Cardiac septum (tissue), 1 donor: ENCODE results near the gene NUP133. TPM values are rescaled to one million over a fixed set of nuclear protein-coding genes. Genes with fewer than 3 reads are reported as not detected.
"Not testable (repeated sequence)": the region's sequence is repeated elsewhere in the genome, so short reads cannot be mapped to it uniquely, and the experiment has no call there.

Experiments used
- DNase-seq: peaks from one replicate; pipeline ENCODE4 v3.0.0-alpha.2; 2020; ENCODE audit warnings: low spot score
- intact Hi-C: fragments of 100-400 bp; cut with DNase I; formaldehyde crosslinking; loops from one replicate; pipeline ENCODE4 v1.14.0; 2022
- total RNA-seq: library from RNA; stranded (reverse); fragmentation: NEBNext Ultra II Directional; extraction: Animal tissue kit (Norgen Biotek cat#: 25700); gene quantifications from one replicate; pipeline ENCODE4 v1.2.1, GENCODE V29; 2021
- donor health status: DM: no; HTN: no; CAD: no.

NUP133 gene
- total RNA-seq, 1 donor from 2014 or later = 24.5 TPM

DNA sequence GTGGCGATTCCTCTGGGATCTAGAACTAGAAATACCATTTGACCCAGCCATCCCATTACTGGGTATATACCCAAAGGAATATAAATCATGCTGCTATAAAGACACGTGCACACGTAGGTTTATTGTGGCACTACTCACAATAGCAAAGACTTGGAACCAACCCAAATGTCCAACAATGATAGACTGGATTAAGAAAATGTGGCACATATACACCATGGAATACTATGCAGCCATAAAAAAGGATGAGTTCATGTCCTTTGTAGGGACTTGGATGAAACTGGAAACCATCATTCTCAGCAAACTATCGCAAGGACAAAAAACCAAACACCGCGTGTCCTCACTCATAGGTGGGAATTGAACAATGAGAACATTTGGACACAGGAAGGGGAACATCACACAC is 3.5 kb upstream of the NUP133 start:
- intact Hi-C loops, DNase-seq: not testable (repeated sequence)

DNA sequence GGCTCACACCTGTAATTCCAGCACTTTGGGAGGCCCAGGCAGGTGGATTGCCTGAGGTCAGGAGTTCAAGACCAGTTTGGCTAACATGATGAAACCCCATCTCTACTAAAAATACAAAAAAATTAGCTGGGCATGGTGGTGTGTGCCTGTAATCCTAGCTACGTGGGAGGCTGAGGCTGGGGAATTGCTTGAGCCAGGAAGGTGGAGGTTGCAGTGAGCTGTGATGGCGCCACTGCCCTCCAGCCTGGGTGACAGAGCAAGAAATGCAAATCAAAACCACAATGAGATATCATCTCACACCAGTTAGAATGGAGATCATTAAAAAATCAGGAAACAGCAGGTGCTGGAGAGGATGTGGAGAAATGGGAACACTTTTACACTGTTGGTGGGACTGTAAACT is 3.1 kb upstream of the NUP133 start:
- intact Hi-C loops, DNase-seq: not testable (repeated sequence)

DNA sequence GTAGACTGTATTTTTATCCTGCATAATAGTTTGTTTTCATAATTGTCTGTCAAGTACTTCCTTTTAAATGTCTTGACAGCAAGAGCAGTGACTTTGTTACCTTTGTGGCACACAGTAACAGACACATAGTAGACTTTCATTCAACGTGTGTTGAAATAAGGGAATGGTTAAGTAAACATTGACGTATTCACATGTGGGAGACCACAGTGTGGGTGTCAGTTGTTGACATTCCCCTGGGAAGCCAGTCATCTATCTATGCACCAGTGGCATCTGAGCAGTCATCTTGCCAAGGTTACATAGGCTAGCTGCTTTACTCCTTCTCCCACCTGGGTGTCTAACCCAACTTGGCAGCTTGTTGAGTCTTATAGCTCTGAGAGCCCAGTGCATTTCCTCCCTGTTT is 1.4 kb upstream of the NUP133 start:
- intact Hi-C loops = loop anchor here (5.0 kb wide), 1 partner anchor 237 kb away; the partner anchor contains the start of gene RAB4A
- no peak for DNase-seq

DNA sequence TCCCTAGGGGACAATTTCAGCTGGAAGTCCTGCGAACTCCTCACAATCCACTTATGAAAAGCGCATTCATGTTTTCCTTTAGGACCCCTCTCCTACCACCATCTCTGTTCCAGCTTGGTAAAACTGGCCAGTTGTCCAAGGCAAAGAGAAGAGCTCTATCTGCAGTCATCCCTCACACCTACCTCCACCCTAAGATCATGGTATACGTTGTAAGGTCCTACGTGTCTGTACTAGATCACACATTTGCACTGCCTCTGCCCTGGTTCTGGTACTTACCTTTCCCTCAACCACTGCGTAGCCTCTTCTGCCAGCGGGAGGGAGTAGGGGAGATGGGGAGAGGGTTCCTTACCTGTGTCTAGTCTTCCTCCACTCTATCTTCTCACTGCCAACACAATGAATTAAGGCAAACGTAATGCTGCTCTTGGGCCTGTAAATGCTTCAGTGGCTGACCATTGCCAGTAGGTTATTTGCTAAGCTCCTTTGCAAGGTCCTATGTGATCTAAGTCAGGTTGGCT is 739 bp upstream of the NUP133 start:
- DNase-seq = no peak
- intact Hi-C loops = loop anchor here (5.0 kb wide), 1 partner anchor 237 kb away; the partner anchor contains the start of gene RAB4A

DNA sequence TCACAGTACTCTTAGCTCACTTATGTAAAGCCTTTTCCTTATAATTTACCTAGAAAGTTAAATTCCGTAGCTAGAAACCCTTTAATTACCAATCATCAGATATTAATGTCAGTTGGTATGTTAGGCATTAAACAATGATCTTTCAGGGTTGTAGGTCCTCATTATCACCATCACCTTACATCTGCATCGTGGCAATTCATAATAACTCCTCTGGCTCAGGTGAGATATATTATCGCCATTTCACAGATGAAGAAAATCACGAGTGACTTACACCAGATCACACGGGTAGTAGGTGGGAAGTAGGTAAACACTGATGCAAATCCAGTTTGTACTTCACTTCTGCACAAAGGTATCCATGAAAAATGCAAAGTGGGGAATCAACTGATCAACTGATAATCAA is 639 bp downstream of the NUP133 start:
- intact Hi-C loops = loop anchor here (5.0 kb wide), 1 partner anchor 235 kb away; the partner anchor contains the start of gene RAB4A

DNA sequence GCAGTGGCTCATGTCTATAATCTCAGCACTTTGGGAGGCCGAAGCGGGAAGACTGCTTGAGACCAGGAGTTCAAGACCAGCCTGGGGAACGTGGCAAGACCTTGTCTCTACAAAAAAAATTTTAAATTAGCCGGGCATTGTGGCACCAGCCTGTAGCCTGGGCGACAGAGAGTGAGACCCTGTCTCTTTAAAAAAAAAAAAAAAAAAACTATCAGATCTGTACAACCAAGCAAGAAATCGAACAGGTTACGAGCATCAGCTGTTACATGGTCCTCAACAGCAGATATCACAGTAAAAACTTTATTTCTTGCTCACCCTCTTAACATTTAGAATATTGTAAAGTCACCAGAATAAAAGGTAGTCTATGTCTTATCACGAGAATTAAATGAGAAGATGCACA is 1.5 kb downstream of the NUP133 start:
- intact Hi-C loops = loop anchor here (5.0 kb wide), 1 partner anchor 234 kb away; the partner anchor contains the start of gene RAB4A
- no peak for DNase-seq

More for the DNA sequence above, 639 bp downstream of the NUP133 start:
- no peak for DNase-seq

DNA sequence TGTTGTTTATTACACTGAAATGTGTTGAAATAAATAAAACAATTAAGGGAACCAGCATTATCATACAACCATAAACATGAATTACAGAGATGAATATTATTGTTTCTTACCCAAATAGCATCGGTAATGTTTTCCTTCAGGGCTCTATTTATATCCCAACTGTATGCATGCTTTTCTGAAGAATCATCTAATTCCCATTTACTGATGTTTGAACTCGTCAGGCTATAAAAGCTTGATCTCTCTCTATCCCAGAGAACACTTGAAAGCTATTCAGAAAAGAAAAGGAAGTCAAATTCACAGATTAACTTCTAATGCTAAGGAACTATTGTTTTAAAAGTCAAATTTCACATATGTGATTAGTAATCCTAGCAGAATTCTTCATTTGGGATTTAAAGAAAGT is 12.4 kb downstream of the NUP133 start:
- intact Hi-C loops = no loop called here
- no peak for DNase-seq

DNA sequence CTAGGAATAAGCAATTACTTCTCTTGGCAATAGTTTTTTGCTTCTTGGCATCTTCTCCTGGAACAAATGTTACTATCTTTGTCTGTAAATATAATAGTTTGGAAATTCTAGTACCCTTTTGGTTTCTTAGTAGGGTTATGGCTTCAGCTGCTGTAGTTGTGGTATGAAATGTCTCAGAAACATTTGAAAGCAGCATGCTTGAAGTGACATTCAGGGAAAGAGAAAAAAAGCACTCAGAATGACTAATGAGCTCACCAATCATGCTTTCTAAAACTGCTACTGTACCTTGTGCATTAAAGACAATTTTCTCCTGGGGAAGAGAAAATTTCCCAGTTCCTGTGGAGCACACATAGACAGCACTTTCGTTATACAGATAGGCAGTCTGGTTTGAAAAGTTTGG is 21.0 kb downstream of the NUP133 start:
- no peak for DNase-seq
- intact Hi-C loops = no loop called here

DNA sequence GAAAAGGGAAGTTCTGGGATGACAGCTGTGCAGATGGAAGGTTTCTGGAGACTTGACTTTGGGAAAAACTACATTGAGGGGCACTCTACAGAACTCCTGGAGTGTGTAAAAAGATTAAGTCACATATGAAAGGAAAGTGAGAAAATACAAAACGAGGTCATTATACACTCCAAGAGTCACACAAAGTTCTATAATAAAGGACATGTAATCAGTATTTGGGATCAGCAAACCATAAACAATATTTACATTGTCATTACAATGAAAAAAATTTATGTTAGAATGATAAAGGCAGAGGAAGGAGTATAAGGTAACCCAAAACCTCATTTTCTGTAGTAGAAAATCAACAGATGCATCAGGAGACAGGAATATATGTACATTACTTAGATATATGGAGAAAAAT is 22.8 kb downstream of the NUP133 start:
- DNase-seq = no peak
- intact Hi-C loops = no loop called here

DNA sequence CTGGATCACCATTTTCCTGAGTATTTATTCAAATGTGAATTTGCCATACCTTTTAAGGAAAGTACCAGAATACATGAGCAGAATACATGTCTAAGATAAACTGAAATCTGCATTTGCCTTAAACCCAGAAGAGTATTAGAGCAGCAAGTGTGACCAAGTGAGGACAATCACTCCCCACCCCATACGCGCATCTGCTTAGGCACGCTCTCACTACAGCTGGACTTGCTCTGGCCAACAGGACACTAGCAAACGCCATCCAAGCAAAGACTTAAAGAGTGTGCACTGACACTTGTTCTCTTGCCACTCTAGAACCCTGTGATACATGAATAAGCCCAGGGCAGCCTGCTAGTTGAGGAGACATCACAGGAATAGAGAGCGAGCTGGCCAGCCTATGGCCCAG is 25.6 kb downstream of the NUP133 start:
- intact Hi-C loops = loop anchor here (2.0 kb wide), 1 partner anchor 224 kb away; no protein-coding TSS in a partner anchor
- no peak for DNase-seq

DNA sequence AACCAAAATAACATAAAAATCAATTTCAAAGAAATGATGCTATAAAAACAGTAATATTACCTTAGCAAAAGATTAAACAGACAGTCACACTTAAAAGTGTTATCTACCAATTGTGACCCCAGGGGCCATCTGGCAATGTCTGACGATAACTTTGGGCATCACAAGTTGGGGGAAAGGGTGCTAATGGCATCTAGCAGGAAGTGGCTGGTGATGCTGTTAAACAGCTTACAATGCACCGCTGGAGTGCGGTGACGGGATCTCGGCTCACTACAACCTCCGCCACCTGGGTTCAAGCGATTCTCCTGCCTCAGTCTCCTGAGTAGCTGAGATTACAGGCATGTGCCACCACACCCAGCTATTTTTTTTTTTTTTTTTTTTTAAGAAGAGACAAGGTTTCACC is 27.6 kb downstream of the NUP133 start:
- intact Hi-C loops = loop anchor here (2.0 kb wide), 1 partner anchor 110 kb away; no protein-coding TSS in a partner anchor
- no peak for DNase-seq

DNA sequence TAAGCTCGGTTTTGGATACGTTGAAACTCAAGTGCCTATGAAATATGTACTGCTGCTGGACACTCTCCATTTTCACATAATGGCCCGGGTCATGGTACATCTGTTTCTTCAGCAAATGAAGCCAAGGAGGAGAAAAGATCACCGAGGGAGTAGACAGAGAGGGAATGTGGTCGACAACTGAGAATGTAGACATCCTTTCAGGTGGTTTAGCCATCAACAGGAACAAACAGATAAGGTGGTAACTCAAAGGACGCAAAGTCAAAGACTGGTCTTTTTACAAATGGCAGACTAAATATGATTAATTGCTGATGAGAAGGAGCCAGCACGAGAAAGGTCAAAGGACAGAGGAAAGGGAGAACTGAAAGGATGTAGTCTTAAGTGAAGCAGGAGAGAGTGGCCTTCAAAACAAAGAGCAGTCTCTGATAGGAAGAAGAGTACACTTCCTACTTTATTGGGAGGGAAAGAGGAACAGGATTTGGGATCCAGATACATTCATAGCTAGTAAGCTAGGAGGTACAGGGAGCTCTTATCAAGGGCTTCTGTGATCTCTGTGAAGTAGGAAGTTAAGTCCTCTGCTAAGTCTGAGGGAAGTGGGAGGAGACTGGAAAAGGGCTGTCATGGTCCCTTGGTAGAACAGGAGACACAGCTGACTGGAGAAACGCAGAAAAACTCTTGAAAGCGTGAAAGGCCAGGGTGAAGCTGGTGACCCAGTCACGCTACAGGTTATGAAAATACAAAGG is 28.3 kb downstream of the NUP133 start:
- intact Hi-C loops = loop anchor here (2.0 to 5.0 kb wide), 3 partner anchors 109 to 813 kb away; no protein-coding TSS in a partner anchor
- DNase-seq = no peak

DNA sequence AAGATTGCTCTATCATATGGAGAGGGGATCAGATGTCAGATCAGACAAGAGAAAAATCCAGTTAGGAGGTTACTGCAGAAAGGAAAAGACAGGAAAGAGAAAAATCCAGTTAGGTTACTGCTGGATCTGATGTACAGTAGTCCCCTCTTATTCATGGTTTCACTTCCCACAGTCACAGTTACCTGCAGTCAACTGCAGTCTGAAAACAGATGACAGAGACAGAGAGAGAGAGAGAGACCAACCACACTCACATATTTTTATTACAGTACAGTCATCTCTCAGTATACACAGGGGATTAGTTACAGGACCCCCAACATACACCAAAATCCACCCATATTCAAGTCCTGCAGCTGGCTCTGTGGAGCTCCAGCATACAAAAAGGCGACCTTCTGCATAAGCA is 29.3 kb downstream of the NUP133 start:
- no peak for DNase-seq
- intact Hi-C loops = loop anchor here (2.0 to 5.0 kb wide), 2 partner anchors 214 to 812 kb away; no protein-coding TSS in a partner anchor

DNA sequence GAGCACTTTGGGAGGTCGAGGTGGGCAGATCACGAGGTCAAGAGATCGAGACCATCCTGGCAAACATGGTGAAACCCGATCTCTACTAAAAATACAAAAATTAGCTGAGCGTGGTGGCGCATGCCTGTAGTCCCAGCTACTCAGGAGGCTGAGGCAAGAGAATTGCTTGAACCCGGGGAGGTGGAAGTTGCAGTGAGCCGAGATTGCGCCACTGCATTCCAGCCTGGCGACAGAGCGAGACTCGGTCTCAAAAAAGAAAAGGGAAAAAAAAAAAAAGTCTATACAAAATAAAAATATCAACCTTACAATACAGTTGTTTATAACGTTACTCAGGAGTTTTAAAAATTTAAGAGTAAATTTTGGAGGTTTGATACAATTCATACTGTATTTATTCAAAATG is 32.3 kb downstream of the NUP133 start:
- DNase-seq = not testable (repeated sequence)
- intact Hi-C loops = loop anchor here (5.0 kb wide), 1 partner anchor 809 kb away; no protein-coding TSS in a partner anchor

DNA sequence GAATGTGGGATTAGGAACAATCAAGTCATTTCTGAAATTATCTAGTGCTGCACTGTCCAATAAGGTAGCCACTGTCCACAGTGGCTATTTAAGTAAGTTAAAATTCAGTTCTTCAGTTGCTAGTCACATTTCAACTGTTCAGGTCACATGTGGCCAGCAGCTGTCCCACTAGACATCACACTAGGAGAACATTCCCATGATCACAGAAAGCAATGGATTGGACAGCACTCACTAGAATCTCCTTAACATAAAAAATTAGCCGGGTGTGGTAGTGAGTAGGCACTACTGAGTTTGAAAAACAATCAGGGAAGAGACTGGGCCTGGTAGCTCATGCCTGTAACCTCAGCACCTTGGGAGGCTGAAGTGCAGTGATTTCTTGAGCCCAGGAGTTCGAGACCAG is 33.6 kb downstream of the NUP133 start:
- intact Hi-C loops = no loop called here
- DNase-seq = no peak

DNA sequence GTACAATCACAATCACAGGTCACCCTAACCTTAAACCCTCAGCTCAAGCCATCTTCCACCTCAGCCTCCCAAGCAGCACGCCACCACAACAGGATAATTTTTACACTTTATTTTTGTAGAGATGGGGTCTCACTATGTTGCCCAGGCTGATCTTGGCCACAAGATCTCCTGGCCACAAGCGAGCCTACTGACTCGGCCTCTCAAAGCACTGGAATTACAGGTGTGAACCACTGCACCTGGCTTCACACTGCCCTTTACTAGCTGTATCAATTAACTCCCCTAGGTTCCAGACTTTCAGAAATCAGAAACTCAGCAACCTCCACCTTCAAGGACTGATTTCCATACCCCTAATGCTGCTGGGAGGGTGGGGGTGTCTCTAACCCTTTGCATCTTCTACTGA is 37.0 kb downstream of the NUP133 start:
- DNase-seq = no peak
- intact Hi-C loops = no loop called here

DNA sequence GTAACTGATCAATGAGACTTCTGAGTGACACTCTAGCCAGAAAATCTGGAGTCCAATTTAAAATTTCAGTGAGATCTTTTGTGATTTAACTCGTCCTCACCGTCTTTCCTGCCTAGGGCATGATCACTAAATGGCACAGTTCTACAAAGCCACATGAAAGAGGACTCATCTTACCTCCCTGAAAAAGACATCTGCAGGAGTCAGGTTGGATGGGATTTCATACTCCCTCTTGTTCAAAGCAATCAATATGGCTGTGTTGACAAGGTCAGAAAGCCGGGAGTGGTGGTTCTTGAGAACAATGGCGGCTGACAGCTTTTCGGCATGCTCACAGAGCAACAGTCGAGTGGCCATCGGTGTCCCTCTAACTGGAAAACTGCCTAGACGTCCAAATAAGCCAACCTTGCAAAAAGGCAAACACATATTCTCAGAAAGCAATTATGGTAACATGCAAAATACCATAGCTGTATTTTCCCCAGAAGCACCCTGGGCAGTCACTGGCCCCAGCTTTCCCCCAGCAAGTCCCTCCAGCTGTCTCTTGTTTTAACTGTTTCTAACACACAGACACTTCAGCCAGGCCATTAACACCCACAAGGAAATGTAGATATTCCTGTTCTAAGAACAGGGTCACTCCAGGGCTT is 37.6 kb downstream of the NUP133 start:
- intact Hi-C loops = no loop called here
- DNase-seq = no peak

DNA sequence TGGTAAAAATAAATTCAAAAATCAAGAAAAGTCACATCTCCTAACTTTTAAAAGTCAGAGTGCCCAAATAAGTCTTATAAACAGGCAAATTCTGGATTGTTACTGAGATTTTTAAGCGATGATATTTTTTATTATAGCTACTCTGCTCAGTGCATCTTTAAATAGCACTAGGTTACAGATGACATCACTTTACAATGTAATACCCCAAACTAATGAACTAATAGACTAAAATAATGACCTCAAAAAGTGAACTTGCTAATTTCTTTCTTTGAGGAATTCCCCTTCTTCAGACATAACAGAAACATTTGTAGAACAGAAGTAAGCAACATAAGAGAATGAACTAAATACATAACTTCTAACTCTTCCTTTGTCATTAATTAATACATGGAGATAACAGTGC is 41.3 kb downstream of the NUP133 start:
- no peak for DNase-seq
- intact Hi-C loops = no loop called here

DNA sequence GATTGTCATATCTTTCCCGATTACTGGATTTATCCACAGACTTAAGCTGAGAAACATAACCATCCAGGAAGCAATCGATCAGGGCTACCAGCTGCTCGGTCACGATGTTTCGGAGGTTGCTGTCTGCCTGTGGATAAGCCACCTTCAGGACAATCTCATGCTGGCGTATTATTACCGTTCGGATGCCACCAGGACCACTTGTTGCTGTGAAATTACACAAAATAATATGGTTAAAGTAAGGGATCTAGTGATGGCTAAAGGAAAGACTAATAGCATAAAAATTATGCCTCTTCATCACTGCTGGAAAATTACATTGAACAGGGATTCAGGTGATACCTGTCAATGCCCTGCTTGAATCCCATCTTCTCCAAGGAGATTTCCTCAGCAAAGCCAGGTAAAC is 43.5 kb downstream of the NUP133 start:
- no peak for DNase-seq
- intact Hi-C loops = no loop called here

DNA sequence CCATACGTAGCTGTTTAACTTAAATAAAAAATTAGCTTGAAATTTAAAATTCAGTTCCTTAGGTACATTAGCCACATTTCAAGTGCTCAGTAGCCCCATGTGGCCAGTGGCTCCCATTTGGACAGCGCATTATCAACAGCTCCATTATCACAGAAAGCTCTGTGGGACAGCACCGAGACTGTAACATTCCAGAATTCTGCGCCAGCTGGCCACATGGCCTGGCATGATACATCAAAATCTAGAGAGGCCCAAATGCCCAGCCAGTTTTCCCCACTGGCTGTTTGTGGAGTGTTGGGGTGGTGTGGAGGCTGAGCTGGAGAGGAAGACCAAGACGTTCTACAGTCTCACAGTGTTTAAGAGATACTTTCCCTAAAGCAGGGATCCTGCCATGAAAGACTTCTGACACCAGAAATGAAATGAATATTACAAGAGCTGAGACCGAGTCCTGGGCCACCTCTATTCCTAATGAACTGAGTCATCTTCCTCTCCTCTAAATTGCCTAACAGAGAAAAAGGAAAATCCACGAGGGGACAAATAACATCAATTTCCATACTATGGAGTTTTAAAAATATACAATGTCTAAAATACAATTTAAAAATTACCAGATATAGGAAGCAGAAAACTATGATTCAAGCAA is 47.0 kb downstream of the NUP133 start:
- peak; percentile 81 for DNase-seq
- intact Hi-C loops = loop anchor here (1.0 kb wide), 1 partner anchor 53 kb away; no protein-coding TSS in a partner anchor
